ENCODE results near the gene PCSK6.
"Not testable (repeated sequence)": the region's sequence is repeated elsewhere in the genome, so short reads cannot be mapped to it uniquely, and the experiment has no call there.

Gene PCSK6

GRCh38 chr15:101287342-101287741 is 202.2 kb downstream of the PCSK6 start:
- ATAC-seq; DNase-seq (ENCODE audit: low spot score in 2 of 2); H3K4me3 Mint-ChIP-seq; H3K27ac Mint-ChIP-seq; H3K9me3 Mint-ChIP-seq: not testable (repeated sequence)
- Mint-ChIP-seq H3K36me3 (peaks cover 100% of the 10 kb centered on the region), H3K4me1 (peaks cover 19% of the 10 kb centered on the region)

DNA sequence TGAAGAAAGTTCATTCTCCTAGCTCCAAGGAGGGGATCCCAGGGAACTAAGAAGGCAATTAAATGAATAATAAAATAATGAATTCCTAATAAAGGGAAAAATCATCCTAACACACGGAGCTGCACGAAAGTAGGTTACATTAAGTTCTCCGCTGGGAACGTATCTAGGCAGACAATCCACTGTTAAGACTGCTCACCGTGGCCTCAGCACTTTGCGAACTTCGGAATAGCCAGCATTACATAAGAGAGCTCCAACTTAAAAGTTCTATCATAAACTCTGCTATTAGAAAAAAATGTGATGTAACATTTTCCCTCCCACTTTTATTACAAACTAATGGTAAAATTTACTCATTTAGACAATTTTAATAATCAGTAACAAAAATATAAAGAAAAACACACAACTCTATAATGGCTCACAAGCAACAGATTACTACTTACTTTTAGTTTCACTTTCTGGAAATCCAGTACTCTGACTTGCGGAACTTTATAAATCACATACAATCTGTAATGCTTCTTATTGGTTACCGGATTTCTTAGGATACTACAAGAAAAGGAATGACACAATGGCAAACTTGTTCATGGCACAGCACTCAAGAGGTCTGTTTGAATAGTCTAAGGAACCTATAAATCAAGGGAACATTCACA is 202.9 kb downstream of the PCSK6 start:
- Mint-ChIP-seq H3K4me3 (no peak overlapping the region), H3K36me3 (peaks cover 100% of the 10 kb centered on the region), H3K4me1 (peaks cover 15% of the 10 kb centered on the region), H3K9me3 (no peaks in the 10 kb centered on the region), H3K27ac (no peak overlapping the region)
- no peak for DNase-seq (ENCODE audit: low spot score in 2 of 2)
- ATAC-seq: no peak

DNA sequence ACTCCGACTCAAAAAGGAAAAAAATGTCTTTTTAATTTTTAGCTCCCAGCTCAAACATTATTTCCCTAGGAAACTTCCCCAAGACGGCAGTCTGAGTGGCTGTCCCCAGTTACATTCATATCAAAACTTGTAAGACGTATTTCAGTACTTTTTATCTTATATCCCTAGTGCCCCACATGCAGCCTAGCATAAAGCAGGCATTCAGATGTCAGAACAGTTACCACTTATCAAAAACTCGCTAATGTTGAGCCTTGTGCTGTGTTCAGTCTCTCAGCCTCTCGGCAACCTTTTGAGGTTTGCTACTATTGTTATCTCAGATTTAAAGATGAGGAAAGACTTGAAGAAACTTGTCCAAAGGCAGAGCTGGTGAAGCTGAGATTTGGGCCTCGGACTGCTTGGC is 205.6 kb downstream of the PCSK6 start:
- ATAC-seq: peak; percentile 47
- Mint-ChIP-seq H3K36me3 (peaks cover 100% of the 10 kb centered on the region), H3K4me1 (peaks cover 8% of the 10 kb centered on the region), H3K9me3 (no peaks in the 10 kb centered on the region), H3K27ac (peak overlapping the region; percentile 40), H3K4me3 (no peak overlapping the region)
- no peak for DNase-seq (ENCODE audit: low spot score in 2 of 2)

DNA sequence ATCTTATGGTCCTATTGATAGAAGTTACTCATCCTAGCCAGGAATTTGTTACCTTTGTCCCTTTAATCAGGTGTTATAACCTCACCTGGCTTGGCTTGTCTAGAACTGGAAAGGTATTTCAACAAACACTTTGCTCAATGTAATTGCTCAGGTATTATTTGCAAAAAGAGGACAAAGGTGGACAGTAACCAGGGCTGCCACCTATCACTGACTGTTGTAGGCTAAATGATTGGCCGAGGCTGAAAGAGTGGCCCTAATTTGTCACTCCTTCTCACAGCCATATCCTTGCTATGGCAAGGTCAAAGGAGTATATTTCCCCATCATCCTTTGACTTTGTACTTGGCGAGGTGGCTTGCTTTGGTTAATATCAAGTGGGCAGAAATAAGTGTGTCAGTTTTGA is 209.5 kb downstream of the PCSK6 start:
- peaks cover 89% of the 10 kb centered on the region for H3K36me3 Mint-ChIP-seq
- H3K4me3 Mint-ChIP-seq: no peak overlapping the region
- no peak for DNase-seq (ENCODE audit: low spot score in 2 of 2)
- peaks cover 26% of the 10 kb centered on the region for H3K4me1 Mint-ChIP-seq
- H3K9me3 Mint-ChIP-seq: no peaks in the 10 kb centered on the region
- ATAC-seq: no peak
- no peak overlapping the region for H3K27ac Mint-ChIP-seq

DNA sequence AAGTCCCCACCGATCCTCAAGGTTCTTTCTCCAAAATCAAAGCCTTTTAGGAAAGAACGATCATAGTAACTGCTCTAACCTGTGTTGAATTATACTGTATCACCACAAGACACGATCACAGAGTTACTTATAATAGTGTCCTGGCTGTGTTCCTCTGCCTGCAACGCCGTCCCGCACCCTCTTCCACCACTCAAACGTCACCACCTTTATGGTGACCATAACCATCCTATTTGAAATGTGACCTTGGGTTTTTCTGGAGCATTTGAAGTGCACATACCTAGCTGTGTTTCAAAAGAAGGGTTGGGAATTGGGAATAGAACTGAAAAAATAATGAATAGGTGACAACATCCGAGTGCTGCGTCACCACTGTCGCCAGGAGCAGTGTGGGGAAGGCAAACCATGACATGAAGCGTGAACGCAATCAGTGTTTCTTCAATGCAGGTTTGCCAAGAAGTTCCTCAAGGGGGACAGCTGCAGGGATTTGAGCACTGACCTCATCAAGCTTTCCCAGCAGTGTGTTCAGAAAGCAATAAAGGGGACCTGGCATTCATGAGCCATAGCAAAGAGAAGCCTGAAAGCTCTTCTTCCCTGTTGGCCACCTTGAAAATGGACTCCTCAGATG is 211.5 kb downstream of the PCSK6 start:
- Mint-ChIP-seq H3K9me3 (no peaks in the 10 kb centered on the region), H3K4me1 (peaks cover 41% of the 10 kb centered on the region)

GRCh38 chr15:101277038-101277822 is 212.3 kb downstream of the PCSK6 start, which contains the start of gene SELENOS:
Gene SELENOS, minus strand, starts transcription at chr15:101277485. Its CDS starts 68 bp downstream, at chr15:101277417.
- H3K27ac Mint-ChIP-seq: peak within 1 kb of the TSS; percentile 95
- ATAC-seq: peak; percentile 94
- H3K9me3 Mint-ChIP-seq: no peaks in the 10 kb centered on the region
- H3K4me3 Mint-ChIP-seq: peak within 1 kb of the TSS; percentile 98
- peaks cover 89% of the 10 kb centered on the region for H3K36me3 Mint-ChIP-seq
- DNase-seq (ENCODE audit: low spot score in 2 of 2): peak; percentile 88 to 92
- H3K4me1 Mint-ChIP-seq: peaks cover 41% of the 10 kb centered on the region

More for the DNA sequence above, 211.5 kb downstream of the PCSK6 start:
- peaks cover 89% of the 10 kb centered on the region for H3K36me3 Mint-ChIP-seq
- DNase-seq (ENCODE audit: low spot score in 2 of 2) (no peak), ATAC-seq (no peak)
- peak overlapping the region; percentile 98 for H3K4me3 Mint-ChIP-seq
- peak overlapping the region; percentile 95 for H3K27ac Mint-ChIP-seq

GRCh38 chr15:101276501-101277037 is 212.9 kb downstream of the PCSK6 start:
- peaks cover 89% of the 10 kb centered on the region for H3K36me3 Mint-ChIP-seq
- ATAC-seq (peak; percentile 68), DNase-seq (ENCODE audit: low spot score in 2 of 2) (peak in 1 of 2 donors; percentile 69)
- H3K27ac Mint-ChIP-seq: peak overlapping the region; percentile 95
- peak overlapping the region; percentile 98 for H3K4me3 Mint-ChIP-seq
- H3K4me1 Mint-ChIP-seq: peaks cover 41% of the 10 kb centered on the region
- H3K9me3 Mint-ChIP-seq: no peaks in the 10 kb centered on the region

DNA sequence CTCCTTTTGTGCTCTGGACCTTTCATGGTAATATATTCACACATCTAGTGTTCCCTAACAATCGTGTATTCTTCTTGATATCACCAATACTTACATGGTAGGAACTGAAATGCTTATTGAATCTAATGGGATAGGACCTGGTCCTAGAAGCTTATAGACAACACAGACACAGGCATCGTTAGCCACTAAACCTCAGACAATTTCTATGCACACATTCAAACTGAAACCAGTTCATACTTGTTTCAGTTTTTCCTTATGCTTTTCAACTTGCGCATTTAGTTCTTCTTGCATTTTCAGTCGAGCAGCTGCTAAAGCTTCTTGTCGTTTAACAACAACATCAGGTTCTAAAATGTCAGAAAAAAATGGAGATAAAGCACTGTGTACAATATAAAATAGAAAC is 214.5 kb downstream of the PCSK6 start:
- Mint-ChIP-seq H3K27ac (peak overlapping the region; percentile 90), H3K36me3 (peaks cover 89% of the 10 kb centered on the region)
- no peak for DNase-seq (ENCODE audit: low spot score in 2 of 2)

GRCh38 chr15:101273534-101273933 is 216.0 kb downstream of the PCSK6 start:
- ATAC-seq (no peak), DNase-seq (ENCODE audit: low spot score in 2 of 2) (no peak)
- Mint-ChIP-seq H3K27ac (peak overlapping the region; percentile 4), H3K4me3 (no peak overlapping the region), H3K4me1 (peaks cover 48% of the 10 kb centered on the region), H3K9me3 (no peaks in the 10 kb centered on the region), H3K36me3 (peaks cover 89% of the 10 kb centered on the region)

More for the DNA sequence above, 214.5 kb downstream of the PCSK6 start:
- ATAC-seq: peak; percentile 36
- peak overlapping the region; percentile 98 for H3K4me3 Mint-ChIP-seq
- H3K4me1 Mint-ChIP-seq: peaks cover 41% of the 10 kb centered on the region
- H3K9me3 Mint-ChIP-seq: no peaks in the 10 kb centered on the region

GRCh38 chr15:101272584-101272983 is 216.9 kb downstream of the PCSK6 start:
- Mint-ChIP-seq H3K27ac (no peak overlapping the region), H3K36me3 (peaks cover 86% of the 10 kb centered on the region), H3K4me1 (peaks cover 42% of the 10 kb centered on the region), H3K9me3 (no peaks in the 10 kb centered on the region), H3K4me3 (no peak overlapping the region)
- DNase-seq (ENCODE audit: low spot score in 2 of 2) (no peak), ATAC-seq (no peak)

- Mint-ChIP-seq H3K27ac (no peak overlapping the region), H3K4me1 (peaks cover 19% of the 10 kb centered on the region), H3K9me3 (no peaks in the 10 kb centered on the region), H3K36me3 (peaks cover 61% of the 10 kb centered on the region), H3K4me3 (no peak overlapping the region)
- no peak for ATAC-seq
- DNase-seq (ENCODE audit: low spot score in 2 of 2): no peak
These were observed 219.9 kb downstream of the PCSK6 start for GRCh38 chr15:101269479-101270223.

DNA sequence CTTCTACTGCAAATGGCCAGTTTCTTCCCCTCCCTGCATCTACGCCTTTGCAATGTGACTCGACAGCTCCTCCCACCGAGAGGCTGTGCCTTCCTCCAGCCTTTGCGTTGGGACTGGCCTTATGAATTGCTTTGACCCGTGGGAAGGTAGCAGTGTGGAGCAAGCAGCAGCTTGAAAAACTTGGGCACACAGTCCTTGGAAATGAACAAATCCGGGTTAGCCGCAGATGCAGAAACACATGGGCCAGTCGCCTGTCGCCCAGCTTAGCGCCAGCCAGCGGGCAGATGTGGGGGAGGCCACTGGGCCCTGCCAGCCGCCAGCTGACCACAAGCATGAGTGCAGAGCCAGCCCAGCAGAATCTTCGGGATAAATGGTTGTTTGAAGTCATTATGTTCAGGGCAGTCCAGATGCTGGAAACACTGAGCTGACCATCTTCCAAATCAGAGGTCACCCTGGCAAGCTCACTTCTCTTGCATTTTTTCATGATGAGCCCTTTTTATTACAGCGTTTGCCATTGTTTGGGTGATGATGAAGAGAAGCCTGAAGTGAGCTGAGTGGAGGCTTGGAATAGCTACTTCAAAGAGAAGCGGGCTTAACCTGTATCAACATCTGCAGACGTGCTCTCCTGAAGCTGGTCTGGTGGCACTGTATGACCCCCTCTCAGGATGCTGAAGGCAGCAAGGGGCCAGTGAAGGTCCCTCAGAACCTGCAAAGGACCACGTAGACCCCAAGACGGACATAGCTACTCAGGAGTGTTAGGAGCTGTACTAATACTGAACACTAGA is 222.0 kb downstream of the PCSK6 start:
- Mint-ChIP-seq H3K27ac (no peak overlapping the region), H3K4me3 (no peak overlapping the region), H3K36me3 (peaks cover 40% of the 10 kb centered on the region), H3K4me1 (peaks cover 13% of the 10 kb centered on the region), H3K9me3 (no peaks in the 10 kb centered on the region)
- DNase-seq (ENCODE audit: low spot score in 2 of 2) (no peak), ATAC-seq (no peak)

DNA sequence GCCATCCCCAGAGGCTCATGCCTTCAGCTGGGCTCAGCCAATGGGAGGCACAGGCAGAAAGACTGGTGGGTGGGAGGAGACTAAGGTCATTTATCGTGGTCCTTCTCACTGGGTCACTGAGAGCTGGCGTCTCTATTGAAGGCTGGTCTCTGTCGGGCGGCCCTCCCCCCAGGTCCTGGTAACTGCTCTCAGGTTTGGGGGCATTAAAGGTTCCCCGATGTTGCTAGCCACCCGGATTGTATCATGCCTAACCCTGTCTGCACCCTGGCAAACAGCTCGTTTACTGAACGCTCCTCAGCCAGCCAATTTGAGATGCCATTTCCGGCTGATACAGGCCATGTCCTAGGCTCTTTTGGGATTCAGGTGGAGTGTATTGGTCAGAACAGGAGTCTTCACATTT is 222.7 kb downstream of the PCSK6 start:
- no peak for DNase-seq (ENCODE audit: low spot score in 2 of 2)
- Mint-ChIP-seq H3K36me3 (peaks cover 32% of the 10 kb centered on the region), H3K4me3 (no peak overlapping the region), H3K27ac (no peak overlapping the region), H3K9me3 (no peaks in the 10 kb centered on the region), H3K4me1 (peaks cover 13% of the 10 kb centered on the region)
- no peak for ATAC-seq

DNA sequence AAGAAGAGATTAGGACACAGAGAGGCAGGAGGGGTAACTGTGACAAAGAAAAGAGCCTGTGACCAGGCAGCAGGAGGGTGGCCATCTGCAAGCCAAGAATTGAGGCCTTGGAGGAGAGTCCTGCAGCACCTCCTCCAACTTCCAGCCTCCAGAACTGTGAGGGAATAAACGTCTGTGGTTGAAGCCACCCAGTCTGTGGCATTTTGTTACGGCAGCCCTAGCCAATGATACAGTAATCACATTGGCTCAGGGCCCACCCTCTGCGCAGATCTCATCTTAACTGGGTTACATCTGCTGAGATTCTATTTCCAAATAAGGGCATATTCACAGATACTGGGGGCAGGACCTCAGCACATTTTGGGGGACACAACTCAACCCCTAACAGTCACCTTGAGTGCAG is 223.5 kb downstream of the PCSK6 start:
- Mint-ChIP-seq H3K36me3 (peaks cover 25% of the 10 kb centered on the region), H3K27ac (no peak overlapping the region), H3K4me1 (peaks cover 13% of the 10 kb centered on the region), H3K4me3 (no peak overlapping the region), H3K9me3 (no peaks in the 10 kb centered on the region)
- no peak for ATAC-seq
- no peak for DNase-seq (ENCODE audit: low spot score in 2 of 2)

Data from stimulated activated effector memory CD8-positive, alpha-beta T cell treated with anti-CD3 and anti-CD28 coated beads, Interleukin-12 subunit alpha, Interleukin-12 subunit beta, amount 100 ng/mL, for 72 hours (primary cell).